ENCODE data around the gene AGBL3.

DNA sequence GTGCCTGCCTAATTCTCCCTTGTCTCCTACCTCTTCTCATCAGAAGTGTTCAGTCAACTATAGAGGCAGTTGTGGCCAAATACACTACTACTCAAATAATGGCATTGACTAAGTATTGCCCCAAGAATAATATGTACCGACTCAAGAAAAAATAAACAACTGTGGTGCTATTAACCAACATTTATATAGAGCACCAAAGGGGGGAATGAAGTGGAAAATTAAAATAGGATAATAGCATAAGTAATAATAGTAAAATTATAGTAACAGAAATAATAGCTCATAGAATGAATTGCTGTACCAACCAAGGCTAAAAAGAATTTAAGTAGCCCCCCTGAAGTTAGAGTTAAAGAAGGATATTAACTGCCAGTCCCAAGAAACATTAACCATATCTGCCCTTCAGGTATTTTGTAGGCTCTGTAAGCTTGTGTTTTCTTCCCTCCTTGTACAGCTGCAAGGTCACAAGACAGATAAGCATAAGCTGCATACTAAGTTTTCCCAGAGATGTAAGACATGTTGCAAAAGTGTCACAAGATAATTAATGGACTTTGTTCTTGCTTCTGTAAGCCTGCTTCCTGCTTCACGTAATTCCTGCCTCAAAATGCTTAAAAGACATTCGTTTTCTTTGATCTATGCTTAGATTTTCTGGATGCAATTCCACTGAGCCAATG, 195.1 kb downstream of the AGBL3 start:
- TF ChIP-seq, protein P1, sequence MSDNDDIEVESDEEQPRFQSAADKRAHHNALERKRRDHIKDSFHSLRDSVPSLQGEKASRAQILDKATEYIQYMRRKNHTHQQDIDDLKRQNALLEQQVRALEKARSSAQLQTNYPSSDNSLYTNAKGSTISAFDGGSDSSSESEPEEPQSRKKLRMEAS (IDR thresholded peaks at IDR 0.05; ENCODE audit: low read depth, low read length) = no peak
- TF ChIP-seq POLR2A (IDR thresholded peaks at IDR 0.05; ENCODE audit: extremely low read depth, insufficient read length) = no peak

Measured in NB4 (cell line).